T-helper 2 cell treated with Interferon-gamma antibody and Interleukin-4, amounts not matched to agents 100 ng/mL and 5 ng/mL, for 36 hours (primary cell): ENCODE results near the gene FLT1. TPM values are rescaled to one million over a fixed set of nuclear protein-coding genes. Genes with fewer than 3 reads are reported as not detected.

Experiments
- intact Hi-C: fragments of 100-400 bp; cut with micrococcal nuclease; formaldehyde crosslinking; loops from one replicate; pipeline ENCODE4 v1.15.1; 2023
- total RNA-seq: library from RNA; stranded (reverse); gene quantifications from 2 replicates; pipeline ENCODE4 v1.2.3, GENCODE V29; 2022

FLT1 gene
- total RNA-seq, 1 donor from 2014 or later: 0.82 TPM

DNA sequence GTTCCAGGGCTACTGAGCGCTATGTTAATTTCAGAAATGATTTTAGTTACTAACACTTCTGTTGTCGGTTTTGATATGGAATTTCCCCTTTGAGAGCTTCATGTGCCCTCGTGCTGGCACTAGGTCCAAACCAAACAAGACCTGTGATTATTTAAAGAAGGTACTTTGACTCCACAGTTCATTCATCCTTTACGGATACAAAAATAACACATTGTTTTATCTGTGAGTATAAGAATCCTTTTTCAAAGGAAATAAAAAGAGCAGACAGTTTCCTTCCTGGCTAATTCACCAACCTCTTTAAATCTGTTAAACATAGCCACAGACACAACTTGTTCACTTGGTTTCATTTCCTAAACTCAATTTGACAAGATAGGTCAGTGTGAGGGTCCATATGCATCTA lies 141.2 kb downstream of the FLT1 start:
- intact Hi-C loops: no loop called here

DNA sequence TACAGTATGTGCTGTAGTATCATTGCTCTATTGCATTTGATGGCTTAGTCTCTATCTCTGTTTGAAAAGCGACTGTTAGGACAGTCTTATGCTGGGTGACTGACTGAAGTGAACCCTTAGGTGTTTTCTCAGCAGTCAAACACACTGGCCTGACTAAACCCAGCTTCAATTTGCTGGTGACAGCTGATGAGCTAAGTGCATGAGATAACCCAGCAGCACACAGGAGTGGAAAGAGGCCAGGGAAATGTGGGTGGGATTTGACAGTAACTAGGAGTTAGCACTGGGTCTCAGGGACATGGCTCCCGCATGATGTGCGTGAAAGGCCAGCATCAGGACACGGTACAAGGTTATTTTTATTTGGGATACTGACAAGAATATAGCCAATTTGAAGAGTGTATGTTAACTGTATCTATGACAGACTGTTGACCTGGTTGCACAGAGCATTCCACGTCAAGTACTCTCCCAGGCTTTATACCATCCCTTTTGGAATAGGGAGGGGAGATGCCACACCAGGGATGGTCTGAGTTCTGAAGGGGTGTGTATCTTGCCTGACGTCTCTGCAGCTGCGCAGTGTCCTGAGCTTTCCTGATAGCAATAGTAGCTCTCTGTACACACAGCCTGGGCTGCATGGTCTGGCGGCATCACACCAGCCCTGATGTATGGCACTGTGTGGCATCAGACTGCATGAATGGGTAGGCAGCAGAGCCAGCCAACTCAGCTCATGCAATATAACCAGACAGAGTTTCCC lies 144.8 kb downstream of the FLT1 start:
- intact Hi-C loops: no loop called here

DNA sequence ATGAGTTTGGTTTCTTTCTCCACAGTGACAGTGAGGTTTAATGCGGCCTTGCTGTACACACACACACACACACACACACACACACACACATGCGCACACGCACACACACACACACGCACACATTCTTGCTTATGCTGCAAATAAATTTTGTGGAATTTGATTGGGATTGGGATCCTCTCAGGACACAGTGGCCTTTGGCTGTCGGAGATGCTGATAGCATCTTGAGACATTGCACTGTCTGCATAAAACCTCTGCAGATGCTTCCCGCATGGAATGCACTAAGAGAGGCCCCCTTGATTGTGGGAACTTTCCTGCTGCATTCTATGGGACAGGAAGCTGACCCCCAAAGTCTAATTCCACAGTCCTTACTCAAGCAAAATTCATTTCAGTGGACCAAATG lies 145.6 kb downstream of the FLT1 start:
- intact Hi-C loops: no loop called here

DNA sequence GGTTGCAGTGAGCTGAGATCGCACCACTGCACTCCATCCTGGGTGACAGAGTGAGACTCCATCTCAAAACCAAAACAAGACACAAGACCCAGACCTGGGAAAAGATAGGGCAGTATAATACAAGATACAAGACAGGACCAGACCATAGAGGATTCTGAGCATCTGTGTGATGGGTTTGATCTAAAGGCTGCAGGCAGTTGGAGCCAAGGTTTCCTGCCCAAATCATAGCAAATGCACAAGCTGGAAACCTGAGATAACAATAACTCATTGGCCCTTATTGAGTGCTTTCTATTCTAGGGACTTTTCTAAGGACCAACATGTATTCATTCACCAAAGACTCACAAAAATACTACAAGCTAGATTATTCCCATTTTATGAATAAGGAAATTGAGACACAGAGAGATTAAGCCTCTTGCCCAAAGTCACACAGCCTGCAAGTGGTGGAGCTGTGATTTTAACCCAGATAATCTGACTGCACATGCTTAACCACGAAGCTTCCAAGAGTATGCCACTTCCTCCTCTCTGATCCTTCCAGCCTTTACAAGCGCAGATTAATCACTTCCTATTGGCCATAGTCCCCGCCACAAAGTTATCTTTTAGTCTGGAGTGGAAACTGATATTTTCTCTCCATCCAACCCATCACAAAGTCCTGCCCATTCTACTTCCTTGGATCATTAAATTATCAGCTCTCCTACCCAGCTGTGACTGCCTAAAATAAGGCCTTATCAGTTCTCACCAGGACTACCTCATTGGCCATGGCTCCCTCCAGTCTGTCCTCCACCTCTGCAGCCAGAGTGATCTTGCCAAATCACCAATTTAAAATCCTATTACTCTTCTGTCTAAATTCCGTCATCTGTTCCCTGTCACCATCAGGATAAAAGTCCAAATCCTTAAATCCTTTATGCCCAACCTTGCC lies 147.2 kb downstream of the FLT1 start:
- intact Hi-C loops: no loop called here

DNA sequence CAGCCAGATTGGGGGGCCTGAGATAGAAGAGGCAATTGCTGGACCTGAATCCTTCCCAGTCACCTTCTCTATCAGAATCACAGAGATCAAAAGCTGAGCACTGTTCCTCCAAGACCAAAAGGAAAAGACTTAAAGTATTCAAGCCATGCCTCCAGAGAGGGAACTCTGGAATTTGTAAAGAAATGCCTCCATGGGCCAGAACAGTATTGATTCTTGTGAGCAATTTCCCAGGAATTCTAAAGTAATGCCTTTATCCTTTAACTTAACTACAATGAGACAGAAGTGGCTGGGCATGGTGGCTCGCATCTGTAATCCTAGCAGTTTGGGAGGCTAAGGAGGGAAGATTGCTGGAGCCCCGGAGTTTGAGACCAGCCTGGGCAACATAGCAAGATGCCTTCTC lies 148.8 kb downstream of the FLT1 start:
- intact Hi-C loops: no loop called here

DNA sequence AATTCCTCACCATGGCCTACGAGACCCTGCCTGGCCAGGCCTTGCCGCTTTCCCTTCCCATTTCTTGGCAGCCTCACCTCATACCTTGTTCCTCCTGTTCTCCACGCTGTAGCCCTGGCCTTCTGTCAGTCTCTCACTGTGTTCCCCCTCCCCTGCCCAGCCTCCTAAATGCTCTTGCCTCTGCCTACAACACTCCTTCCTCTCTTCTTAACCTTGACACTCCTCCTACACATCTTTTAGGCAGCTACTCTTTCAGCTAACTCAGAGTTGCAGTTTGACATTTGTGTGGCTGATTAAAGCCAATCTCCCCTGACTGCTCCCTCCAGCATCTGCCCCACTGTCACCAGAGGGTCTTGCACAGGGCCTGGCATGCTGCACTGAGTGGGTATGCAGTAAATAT lies 150.8 kb downstream of the FLT1 start:
- intact Hi-C loops: no loop called here

DNA sequence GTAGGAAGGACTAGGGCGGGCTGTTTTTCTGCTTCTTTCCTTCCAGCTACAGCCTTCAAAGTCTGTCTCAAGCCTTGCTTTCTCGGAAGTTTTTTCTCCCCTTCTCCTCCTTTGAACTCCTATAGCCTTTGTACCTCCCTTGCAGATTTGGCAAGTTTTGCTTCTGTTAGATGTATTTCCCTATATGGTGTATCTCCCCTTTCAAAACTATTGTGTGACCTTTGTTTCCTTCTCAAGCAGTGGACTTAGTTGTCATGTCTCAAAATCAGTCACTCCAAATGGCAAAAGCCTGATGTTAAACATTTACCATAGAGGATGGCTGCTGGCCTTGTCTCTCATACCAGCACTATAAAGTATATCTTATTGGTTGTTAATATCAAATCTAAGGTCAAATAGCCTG lies 152.7 kb downstream of the FLT1 start:
- intact Hi-C loops: no loop called here

DNA sequence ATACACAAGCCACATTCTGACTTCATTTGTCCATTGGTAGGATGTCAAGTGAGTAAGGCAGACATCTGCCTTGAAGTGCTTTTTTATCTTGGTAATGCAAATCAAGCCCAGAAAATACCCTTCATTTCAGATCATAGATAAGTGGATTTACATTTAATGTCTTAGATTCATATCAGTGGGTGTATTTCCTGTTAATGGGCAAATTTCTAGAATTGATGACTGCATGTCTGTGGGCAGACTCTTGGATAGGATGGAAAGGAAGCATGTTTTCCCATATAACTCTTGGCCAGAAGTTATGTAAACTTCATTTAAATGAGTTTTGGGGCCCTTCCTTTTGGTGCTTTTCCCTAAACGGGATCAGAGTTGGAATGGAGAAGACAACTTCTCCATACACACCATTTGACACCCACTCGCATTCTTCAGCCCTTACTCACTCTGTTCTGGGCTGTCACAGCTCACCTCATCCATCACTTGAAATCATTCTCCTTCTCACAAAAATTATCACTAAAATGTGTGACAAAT lies 154.6 kb downstream of the FLT1 start:
- intact Hi-C loops: no loop called here

DNA sequence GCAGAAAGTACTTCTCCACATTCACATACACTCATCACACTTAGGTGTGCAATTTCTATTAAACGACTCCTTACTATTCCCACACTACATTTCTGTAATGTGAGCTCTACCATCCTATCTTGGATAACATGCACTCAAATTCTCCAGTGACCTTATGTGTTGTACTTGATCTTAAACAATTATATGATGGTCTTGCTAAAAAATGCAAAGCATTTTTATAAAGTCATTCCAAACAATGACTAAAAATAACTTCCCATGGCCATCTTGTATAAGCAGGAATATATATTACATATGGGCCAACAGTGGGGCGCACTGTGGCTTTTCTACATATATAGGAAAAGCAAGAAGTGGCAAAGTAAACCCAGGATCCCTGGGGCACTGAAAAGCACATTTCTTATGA lies 155.5 kb downstream of the FLT1 start:
- intact Hi-C loops: no loop called here

DNA sequence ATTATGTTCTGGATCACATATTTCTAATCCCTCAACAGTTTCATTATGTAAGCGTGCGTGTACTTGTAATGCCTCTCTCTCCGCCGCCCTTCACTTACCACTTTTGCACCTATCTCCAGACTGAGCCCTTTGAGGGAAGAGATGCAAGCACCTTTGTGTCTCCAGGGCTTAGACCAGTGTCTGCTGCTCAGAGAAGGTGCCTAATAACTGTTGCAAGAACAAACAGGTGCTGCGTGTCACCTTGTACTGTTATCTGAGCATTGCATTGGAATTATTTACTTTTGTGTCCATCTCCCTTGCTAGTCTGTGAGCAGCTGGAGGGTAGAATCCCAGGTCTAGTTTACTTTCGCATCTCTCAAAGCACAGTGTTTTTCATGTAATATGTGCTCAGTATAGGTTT lies 156.2 kb downstream of the FLT1 start:
- intact Hi-C loops: no loop called here

DNA sequence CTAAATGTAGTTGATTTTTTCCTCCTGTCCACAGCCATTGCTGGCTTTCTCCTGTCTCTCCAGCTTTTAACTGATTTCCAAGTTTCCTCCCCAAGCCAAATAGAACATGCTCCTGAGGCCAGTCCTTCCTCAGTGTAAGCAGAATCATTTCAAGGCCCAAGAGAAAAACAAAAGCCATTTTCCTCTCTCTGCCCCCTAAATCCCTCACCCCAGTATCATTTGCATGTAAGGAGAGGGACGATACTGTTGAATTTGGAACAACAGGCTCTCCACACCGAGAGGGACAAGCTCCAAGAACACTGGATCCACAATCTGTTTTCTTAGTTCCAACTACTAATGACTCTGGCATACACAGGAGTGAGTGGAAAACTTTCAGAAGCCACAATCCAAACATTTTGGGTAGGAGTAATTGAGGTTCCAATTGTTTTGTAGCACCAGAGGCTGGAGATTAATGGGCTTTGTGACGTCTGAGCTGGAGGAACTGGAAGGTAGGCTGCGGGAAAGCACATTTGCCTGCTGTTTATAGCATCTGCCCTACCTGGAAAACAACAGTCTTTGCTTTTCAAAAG lies 156.8 kb downstream of the FLT1 start:
- intact Hi-C loops: no loop called here

DNA sequence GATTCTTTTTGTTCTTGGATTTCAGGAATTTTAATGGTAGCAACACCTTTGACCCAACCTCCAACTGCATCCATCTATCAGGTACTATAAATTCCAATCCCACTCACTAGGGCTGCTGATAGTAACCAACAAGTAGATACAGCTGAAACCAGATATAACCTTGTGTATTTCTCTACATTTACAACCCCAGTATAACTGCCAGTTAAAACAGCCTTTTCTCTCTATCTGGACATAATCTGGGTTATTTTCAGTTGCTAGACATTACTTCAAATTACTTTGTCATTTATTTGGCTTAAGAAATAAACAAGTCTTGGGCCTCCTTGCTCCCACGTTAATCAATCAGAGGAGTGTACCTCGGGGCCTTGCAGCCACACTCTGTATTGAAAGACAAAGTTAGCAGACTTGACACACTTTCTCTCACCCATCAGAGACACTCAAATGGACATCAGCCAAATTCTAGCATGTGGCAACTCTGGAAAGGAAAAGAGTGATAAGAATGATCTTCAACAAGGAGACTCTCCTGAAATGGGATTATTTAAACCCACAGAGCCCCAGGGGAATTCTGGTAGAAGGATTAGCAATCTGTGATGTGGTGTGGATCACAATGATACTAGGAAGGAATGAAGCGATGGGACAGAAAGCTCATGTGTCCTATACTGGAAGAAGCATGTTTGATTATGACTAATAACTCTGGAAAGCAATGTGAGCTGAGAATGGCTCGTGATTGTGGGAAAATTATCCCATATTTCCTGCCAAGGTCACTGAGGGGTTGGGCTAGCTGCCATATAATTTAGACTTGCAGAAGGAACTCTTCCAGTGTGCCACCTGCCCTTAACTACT lies 157.5 kb downstream of the FLT1 start:
- intact Hi-C loops: no loop called here

DNA sequence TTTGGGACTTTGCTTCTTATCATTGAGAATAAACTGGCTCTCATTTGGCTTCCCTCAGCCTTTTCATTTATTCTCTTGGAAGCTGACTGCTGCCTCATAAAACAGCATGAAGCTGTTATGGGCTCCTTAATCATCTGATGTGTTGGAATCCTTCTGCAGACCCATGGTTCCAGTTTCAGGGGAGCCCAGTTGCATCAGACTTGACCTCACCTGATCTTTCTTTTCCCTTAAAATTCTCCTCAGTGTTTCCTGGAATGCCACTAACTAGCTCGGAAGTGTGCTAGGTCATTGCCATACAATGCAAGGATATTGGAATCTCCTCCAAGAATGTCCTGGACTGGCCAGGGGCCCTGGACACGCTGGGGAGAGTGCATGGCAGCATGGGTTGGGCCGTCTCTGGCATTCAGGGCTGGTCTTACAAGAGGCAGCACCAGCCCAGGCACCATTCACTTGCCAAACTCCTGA lies 158.7 kb downstream of the FLT1 start:
- intact Hi-C loops: no loop called here

DNA sequence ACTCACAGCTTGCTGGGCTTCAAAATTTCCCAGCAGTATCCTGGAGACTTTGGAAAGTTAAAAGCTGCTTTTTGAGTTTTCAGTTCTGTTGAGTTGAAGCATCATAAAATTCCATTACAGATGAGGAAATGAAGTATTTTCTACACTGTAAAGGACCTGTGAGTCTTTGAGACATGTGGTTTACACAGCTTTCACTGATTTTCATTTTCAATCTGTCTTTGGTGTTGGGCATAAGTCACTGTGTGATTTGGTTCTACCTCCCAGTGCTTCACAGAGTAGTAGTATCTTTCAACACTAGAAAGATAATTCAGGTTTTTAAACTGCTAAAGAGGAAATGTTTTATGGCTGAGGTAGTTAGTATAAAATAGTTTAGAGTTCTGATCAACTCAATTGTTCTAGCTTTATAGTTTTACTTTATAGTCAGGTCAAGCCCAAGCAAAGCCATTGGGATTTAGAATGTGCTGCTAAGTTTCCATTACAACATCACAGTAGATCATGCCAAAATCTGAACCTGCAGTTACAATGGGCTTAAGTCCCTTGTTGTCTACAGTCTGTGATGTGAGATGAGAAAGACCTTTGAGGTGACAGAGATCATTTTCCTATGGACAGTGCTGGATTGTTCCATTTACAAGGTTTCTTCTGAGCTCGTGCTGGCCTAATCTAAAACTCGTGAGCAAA lies 161.6 kb downstream of the FLT1 start:
- intact Hi-C loops: no loop called here

DNA sequence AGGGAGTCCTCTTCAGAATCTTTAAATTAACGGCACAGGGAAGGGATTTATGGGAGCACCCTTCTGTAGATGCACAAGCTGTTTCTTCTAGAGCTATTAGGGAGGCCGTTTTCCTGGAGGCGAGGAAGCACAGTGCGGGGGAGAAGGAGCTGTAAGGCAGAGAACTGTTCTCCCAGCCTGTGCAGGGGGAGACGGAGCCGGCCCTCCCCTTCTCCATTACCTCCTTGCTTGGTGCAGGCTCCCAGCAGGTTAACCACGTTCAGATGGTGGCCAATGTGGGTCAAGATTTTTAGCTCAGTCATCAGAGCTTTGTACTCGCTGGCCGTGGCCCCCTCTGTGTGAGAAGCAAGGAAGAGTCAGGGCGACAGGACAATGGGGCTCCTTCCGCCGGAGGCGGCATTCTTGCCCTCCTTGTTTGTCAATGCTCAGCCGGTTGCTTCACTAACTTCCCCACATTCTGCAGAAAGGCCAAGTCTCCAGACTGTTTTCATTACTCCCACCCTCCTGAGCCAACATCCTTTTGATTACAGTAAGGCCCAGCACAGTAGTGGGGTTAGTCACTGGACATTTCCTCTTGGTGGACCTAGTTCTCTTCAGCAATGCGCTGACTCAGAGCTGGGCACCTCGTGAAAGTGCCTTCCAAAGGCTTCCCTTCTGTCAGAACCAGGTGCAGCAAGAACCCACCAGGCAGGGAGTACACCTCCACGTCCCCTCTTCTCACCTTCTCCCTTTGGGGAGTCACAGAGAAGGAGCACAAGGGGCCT lies 165.4 kb downstream of the FLT1 start:
- intact Hi-C loops: no loop called here

DNA sequence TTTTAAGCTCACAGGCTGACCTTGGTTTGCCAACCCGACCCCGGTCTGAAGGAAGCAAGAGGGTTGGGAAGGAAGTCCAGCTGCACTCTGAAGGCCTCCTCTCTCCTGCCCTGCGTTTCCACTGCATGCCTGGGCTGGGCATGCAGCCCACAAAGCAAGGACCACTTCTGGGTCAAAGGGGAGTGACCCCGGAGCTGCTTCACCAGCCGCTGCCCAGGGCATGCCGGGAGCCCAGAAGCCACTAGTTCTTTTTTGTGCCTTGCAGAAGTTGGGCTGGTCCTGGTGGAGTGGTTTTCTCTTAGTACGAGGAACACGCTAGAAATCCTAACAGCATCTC lies 166.7 kb downstream of the FLT1 start:
- intact Hi-C loops: no loop called here

DNA sequence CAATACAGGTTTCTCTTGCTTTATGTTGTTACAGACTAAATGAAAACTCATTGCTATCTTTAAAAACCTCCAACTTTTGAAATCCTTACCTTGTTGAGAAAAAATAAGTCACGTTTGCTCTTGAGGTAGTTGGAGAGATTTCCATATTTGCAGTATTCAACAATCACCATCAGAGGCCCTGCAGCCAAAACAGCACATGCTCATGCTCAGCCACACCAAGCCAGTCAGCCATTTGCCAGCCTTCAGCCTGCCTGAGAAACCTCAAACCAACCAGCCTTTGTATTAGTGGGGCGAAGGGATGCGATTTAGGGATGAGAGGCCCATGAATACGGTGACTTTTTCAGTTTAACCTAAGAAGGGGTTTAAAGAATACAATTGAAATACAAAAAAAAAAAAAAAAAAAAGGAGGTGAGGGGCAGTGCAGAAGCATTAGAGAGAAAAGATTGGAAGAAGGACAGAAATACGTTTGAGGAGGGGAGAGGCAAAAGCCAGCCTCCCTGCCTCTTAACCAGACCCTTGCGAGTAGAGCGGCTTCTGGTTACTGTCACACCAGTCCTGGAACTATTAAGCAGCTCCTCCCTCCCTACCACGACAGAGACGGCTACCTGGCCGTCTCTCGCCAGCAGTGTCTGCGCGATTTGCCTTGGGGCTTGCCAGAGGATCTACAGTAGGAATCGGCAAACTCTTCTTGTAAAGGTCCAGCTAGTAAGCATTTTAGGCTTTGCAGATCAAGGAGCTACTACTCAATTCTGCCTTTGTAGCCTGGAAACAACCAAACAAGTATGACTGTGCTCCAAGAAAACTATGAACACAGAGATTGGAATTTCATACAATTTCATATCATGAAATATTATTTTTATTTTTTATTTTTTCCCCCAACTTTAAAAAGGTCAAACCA lies 167.3 kb downstream of the FLT1 start:
- intact Hi-C loops: no loop called here

DNA sequence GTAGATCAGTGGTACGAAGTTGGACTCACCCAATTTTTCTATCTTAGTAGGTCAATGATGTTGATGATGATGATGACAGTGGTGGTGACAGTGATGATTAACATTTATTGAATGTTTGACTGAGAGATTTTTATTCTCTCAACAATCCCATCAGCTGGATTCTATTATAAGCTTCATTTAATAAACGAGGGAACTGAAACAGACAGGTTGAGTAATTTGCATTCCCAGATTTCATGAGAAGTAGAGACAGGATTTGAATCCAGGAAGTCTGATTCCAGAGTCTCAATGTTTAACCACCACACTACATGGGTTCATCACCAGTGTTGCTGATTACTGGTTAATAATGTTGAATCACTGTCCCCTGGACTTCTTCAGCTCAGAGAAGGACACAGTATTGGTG lies 168.9 kb downstream of the FLT1 start:
- intact Hi-C loops: no loop called here

DNA sequence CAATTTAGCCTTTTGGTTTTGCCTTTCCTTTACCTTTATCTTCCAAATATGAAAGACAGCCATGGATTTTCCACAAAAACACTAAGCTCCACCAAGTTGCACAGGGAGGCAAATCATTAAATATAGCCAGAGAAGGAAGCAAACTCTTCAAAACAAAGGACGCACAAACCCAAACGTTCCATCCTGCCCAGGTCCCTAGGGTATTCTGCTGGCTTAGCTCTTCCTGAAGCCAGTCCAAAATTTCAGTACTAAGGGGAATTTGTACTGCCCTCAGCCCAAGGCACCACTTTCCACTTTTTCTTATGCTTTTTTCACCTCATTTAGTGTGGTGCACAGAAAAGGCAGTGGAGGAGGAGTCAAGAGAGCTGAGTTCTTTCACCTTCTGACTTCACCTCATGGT lies 169.9 kb downstream of the FLT1 start:
- intact Hi-C loops: no loop called here
